Germinal center (tissue), 1 donor: Measurements from ENCODE around the gene IGSF9.

ENCODE experiments used
- DNase-seq: peaks from one replicate; pipeline ENCODE4 v3.0.0; 2012; ENCODE audit warnings: mixed read lengths, low spot score

Gene IGSF9

GRCh38 chr1:159944623-159945455 is 574 bp downstream of the IGSF9 start:
- DNase-seq, result no peak

GRCh38 chr1:159943908-159944622 is 1.3 kb downstream of the IGSF9 start:
- DNase-seq, result no peak

GRCh38 chr1:159943278-159943640 is 2.2 kb downstream of the IGSF9 start:
- DNase-seq, result no peak

- no peak for DNase-seq
These were observed 2.7 kb downstream of the IGSF9 start for GRCh38 chr1:159942632-159943277.

- DNase-seq, result no peak
These were observed 3.5 kb downstream of the IGSF9 start for GRCh38 chr1:159941591-159942560.

- no peak for DNase-seq
These were observed 4.3 kb downstream of the IGSF9 start for GRCh38 chr1:159941141-159941540.

GRCh38 chr1:159940006-159940620 is 5.3 kb downstream of the IGSF9 start:
- DNase-seq, result no peak

GRCh38 chr1:159939678-159940002 is 5.8 kb downstream of the IGSF9 start:
- no peak for DNase-seq

- no peak for DNase-seq
These were observed 6.3 kb downstream of the IGSF9 start for GRCh38 chr1:159938905-159939677.

GRCh38 chr1:159938211-159938852 is 7.1 kb downstream of the IGSF9 start:
- no peak for DNase-seq

- no peak for DNase-seq
These were observed 8.2 kb downstream of the IGSF9 start for GRCh38 chr1:159937054-159937750.

GRCh38 chr1:159936273-159936904 is 9.0 kb downstream of the IGSF9 start:
- DNase-seq, result peak; percentile 86

- DNase-seq, result peak; percentile 37
These were observed 9.6 kb downstream of the IGSF9 start for GRCh38 chr1:159935719-159936272.

GRCh38 chr1:159935305-159935704 is 10.1 kb downstream of the IGSF9 start:
- DNase-seq, result no peak

- no peak for DNase-seq
These were observed 11.0 kb downstream of the IGSF9 start for GRCh38 chr1:159934136-159935039.

- no peak for DNase-seq
These were observed 12.1 kb downstream of the IGSF9 start for GRCh38 chr1:159933347-159933746.
